ENCODE measurements around the gene KCNIP4. TPM values are rescaled to one million over a fixed set of nuclear protein-coding genes. Genes with fewer than 3 reads are reported as not detected.

Gene KCNIP4
- total and polyA plus RNA-seq, 2 of the 4 experiments (the other 2 are of a cell fraction) = not detected

GRCh38 chr4:21203416-21203815 is 745.2 kb downstream of the KCNIP4 start:
- Histone ChIP-seq H4K5ac (ENCODE audit: low read depth, low read length) (no peak overlapping the region), H2AK5ac (ENCODE audit: low read depth, low read length) (no peak overlapping the region), H2AFZ (replicated peaks; ENCODE audit: low read length, poor library complexity) (no peak overlapping the region), H3K4me1 (ENCODE audit: control insufficient read depth, insufficient read depth, low read length) (no peaks in the 10 kb centered on the region), H4K20me1 (ENCODE audit: insufficient read depth, low read length) (no peaks in the 10 kb centered on the region), H2BK20ac (ENCODE audit: low read depth, low read length) (no peak overlapping the region), H3K27me3 (ENCODE audit: control insufficient read depth, insufficient read depth, low read length) (no peaks in the 10 kb centered on the region), H3K23ac (ENCODE audit: low read depth, low read length) (no peak overlapping the region), H3K9me1 (ENCODE audit: insufficient read depth, low read length) (no peaks in the 10 kb centered on the region), H2BK120ac (ENCODE audit: low read depth, low read length) (no peak overlapping the region), H3K79me1 (ENCODE audit: low read depth in 1 of 2, low read length in 2 of 2) (no peaks in the 10 kb centered on the region), H4K91ac (ENCODE audit: insufficient read depth, low read depth, low read length) (no peak overlapping the region), H3K56ac (ENCODE audit: extremely low read depth, insufficient read depth, low read length) (no peak overlapping the region), H3K14ac (replicated peaks; ENCODE audit: low read depth, low read length) (no peak overlapping the region), H3K18ac (ENCODE audit: low read depth, low read length) (no peak overlapping the region), H4K8ac (ENCODE audit: low read depth in 2 of 2, low read length in 2 of 2) (no peak overlapping the region), H2AK9ac (replicated peaks; ENCODE audit: low read depth, low read length, poor library complexity) (no peak overlapping the region), H3K9ac (ENCODE audit: low read depth, low read length) (no peak overlapping the region), H3K4me3 (ENCODE audit: insufficient read depth, low read depth, low read length) (no peak overlapping the region), H3K4ac (ENCODE audit: low read depth, low read length) (no peak overlapping the region), H3K9me3 (ENCODE audit: control insufficient read depth, insufficient read depth, low read length) (peaks cover 16% of the 10 kb centered on the region), H3K4me2 (ENCODE audit: low read depth, low read length) (no peak overlapping the region), H2BK15ac (ENCODE audit: low read depth, low read length) (no peak overlapping the region), H3K36me3 (ENCODE audit: control insufficient read depth, insufficient read depth, low read length) (no peaks in the 10 kb centered on the region), H2BK5ac (ENCODE audit: low read depth, low read length, poor library complexity, severe bottlenecking) (no peak overlapping the region), H3K27ac (ENCODE audit: insufficient read depth, low read length) (no peak overlapping the region)
- no TSS peak for BruUV-seq (replicated peaks)
- no CpG with 5 or more reads among the region's 1 CpG for WGBS, 2 experiments (ENCODE audit: extremely low coverage in 2 of 2, insufficient read length in 1 of 2)
- no peak for ATAC-seq (ENCODE audit: low read depth)
- ChIA-PET CTCF (no interaction called here), POLR2A (ENCODE audit: unreplicated experiment) (no interaction called here)
- intact Hi-C loops (cut with micrococcal nuclease) = no loop called here
- no peak for TF ChIP-seq SMC3 (IDR thresholded peaks at IDR 0.05; ENCODE audit: low read depth, low read length)
- TF ChIP-seq MAFK (IDR thresholded peaks at IDR 0.05; ENCODE audit: low read depth, low read length) = no peak
- TF ChIP-seq MAZ (IDR thresholded peaks at IDR 0.05; ENCODE audit: borderline replicate concordance, low read depth, low read length) = no peak
- TF ChIP-seq, protein P1, sequence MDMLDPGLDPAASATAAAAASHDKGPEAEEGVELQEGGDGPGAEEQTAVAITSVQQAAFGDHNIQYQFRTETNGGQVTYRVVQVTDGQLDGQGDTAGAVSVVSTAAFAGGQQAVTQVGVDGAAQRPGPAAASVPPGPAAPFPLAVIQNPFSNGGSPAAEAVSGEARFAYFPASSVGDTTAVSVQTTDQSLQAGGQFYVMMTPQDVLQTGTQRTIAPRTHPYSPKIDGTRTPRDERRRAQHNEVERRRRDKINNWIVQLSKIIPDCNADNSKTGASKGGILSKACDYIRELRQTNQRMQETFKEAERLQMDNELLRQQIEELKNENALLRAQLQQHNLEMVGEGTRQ (IDR thresholded peaks at IDR 0.05; ENCODE audit: low read depth, low read length) = no peak
- no peak for TF ChIP-seq CHD1 (IDR thresholded peaks at IDR 0.05; ENCODE audit: low read depth, low read length)
- no peak for TF ChIP-seq RAD21 (IDR thresholded peaks at IDR 0.05; ENCODE audit: low read length)
- TF ChIP-seq NFE2L2 (IDR thresholded peaks at IDR 0.05; ENCODE audit: low read depth, low read length) = no peak
- TF ChIP-seq RFX5 (IDR thresholded peaks at IDR 0.05; ENCODE audit: low read depth, low read length) = no peak
- TF ChIP-seq, protein P2, sequence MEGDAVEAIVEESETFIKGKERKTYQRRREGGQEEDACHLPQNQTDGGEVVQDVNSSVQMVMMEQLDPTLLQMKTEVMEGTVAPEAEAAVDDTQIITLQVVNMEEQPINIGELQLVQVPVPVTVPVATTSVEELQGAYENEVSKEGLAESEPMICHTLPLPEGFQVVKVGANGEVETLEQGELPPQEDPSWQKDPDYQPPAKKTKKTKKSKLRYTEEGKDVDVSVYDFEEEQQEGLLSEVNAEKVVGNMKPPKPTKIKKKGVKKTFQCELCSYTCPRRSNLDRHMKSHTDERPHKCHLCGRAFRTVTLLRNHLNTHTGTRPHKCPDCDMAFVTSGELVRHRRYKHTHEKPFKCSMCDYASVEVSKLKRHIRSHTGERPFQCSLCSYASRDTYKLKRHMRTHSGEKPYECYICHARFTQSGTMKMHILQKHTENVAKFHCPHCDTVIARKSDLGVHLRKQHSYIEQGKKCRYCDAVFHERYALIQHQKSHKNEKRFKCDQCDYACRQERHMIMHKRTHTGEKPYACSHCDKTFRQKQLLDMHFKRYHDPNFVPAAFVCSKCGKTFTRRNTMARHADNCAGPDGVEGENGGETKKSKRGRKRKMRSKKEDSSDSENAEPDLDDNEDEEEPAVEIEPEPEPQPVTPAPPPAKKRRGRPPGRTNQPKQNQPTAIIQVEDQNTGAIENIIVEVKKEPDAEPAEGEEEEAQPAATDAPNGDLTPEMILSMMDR (conservative IDR thresholded peaks at IDR 0.05; ENCODE audit: low read depth, low read length) = no peak
- no peak for TF ChIP-seq CEBPB (IDR thresholded peaks at IDR 0.05; ENCODE audit: low read depth, low read length)
- no peak for TF ChIP-seq RCOR1 (IDR thresholded peaks at IDR 0.05; ENCODE audit: insufficient replicate concordance, low read length)
- dilution Hi-C loops (cut with HindIII; ENCODE audit: low sequenced_read_pairs, unreplicated experiment) = no loop called here
- DNase-seq = no peak
- in situ Hi-C loops (cut with MboI; ENCODE audit: low sequenced_read_pairs) = no loop called here
